ENCODE measurements around the gene PALD1. TPM values are rescaled to one million over a fixed set of nuclear protein-coding genes. Genes with fewer than 3 reads are reported as not detected.

Gene PALD1
- total RNA-seq, 1 experiment from 2014 or later = 33.1 TPM

DNA sequence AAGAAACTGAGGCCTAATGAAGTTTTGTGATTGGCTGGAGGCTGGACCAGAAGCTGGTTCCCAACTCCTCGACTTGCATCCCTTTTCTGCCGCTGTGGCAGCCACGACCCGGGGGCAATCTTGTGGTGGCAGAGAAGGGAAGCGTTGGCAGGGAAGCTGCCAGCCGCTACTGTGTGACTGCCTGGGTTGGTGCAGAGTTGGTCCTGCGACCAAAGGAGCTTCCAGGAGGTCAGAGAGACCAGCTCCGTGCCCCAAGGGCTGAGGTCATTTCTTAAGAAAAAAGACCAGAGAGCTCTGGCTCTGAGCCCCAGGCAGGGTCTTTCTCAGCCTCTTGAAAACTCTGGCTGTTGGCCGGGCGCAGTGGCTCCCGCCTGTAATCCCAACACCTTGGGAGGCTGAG, 76.8 kb downstream of the PALD1 start:
- Histone ChIP-seq H3K79me2 (ENCODE audit: insufficient read depth, low read length) (peaks cover 11% of the 10 kb centered on the region; the same call in 1 of the 2 replicates), H3K4me1 (ENCODE audit: control insufficient read depth in 1 of 2, insufficient read depth in 2 of 2, low read length in 2 of 2) (peaks cover 23 to 80% of the 10 kb centered on the region in 2 experiments), H3K4me3 (replicated peaks in 1 of 2; ENCODE audit: low read depth in 1 of 2, low read length in 2 of 2) (no peak overlapping the region), H4K20me1 (ENCODE audit: insufficient read depth) (no peaks in the 10 kb centered on the region), H3K9ac (ENCODE audit: low read length) (no peak overlapping the region), H2AFZ (ENCODE audit: low read depth, low read length, poor library complexity, severe bottlenecking) (no peak overlapping the region), H3K36me3 (ENCODE audit: control insufficient read depth in 1 of 2, insufficient read depth in 2 of 2, low read length in 2 of 2) (peaks cover 10 to 18% of the 10 kb centered on the region in 2 experiments; a peak in 3 of 4 replicates), H3K9me3 (ENCODE audit: control insufficient read depth in 1 of 2, insufficient read depth in 1 of 2, low read depth in 1 of 2, low read length in 2 of 2) (no peaks in the 10 kb centered on the region), H3K27me3 (ENCODE audit: insufficient read depth, low read length) (no peaks in the 10 kb centered on the region), H3K27ac (ENCODE audit: low read depth, low read length) (no peak overlapping the region), H3K4me2 (ENCODE audit: low read length) (no peak overlapping the region), H3K9me2 (ENCODE audit: insufficient read depth) (no peaks in the 10 kb centered on the region)
- TF ChIP-seq SIN3A (IDR thresholded peaks at IDR 0.05; ENCODE audit: low read depth) (no peak), EGR1 (IDR thresholded peaks at IDR 0.05; ENCODE audit: low read depth) (no peak), JUND (IDR thresholded peaks at IDR 0.05) (no peak), ZNF274 (IDR thresholded peaks at IDR 0.05; ENCODE audit: low read depth, low read length) (no peak)
- ChIA-PET RAD21 (ENCODE audit: low non-redundant PET in 1 of 2, low total read pairs in 2 of 2, uncharacterized antibody in 2 of 2, unreplicated experiment in 2 of 2) (no interaction called here), POLR2A (no interaction called here), CTCF (no interaction called here)
- intact Hi-C loops (cut with micrococcal nuclease) = loop anchor here (1.0 to 5.0 kb wide), 2 partner anchors 117 to 204 kb away; partner anchors contain the start of gene ADAMTS14
- DNase-seq (ENCODE audit: low read depth, low spot score) (no peak), ATAC-seq (no peak)
- BruUV-seq (replicated peaks) = no TSS peak

DNA sequence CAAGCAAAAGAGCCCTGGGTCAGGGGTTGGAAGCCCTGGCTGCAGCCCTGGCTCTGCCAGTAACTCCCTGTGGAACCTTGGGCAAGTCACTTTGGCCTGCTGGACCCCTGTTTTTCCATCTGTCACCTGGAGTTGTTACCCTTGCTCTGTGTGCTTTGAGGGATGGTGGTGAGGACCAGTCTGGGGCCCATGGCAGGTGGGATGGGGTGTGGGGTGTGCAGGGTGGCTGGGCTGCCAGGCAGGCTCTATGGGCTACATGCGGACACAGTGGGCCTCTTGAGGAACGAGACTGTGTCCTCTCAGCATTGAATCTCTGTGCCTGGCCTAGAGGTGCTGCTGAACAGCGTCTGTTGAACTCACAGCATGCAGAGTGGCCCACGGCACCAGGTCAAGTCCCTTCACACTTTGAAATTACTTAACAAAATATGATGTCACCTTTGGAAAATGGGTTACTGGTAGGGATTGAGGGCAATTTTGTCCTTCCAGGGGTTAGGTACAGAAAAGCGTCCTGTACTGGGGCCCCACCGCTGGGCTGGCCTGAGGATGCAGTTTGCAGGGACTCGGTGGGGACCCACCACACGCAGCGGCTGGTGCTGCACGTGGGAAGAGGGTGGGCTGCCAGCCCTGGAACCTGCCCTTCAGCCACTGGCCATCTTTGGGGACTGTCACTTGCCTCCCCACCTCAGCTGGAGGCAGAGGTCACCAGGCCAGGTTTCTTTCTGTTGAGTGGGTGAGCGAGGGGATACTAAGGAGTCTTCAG, 78.7 kb downstream of the PALD1 start:
- Histone ChIP-seq H2AFZ (ENCODE audit: low read depth, low read length, poor library complexity, severe bottlenecking) (no peak overlapping the region), H3K4me2 (ENCODE audit: low read length) (peak overlapping the region; percentile 13; the same call in 1 of the 2 replicates), H3K27me3 (ENCODE audit: insufficient read depth, low read length) (no peaks in the 10 kb centered on the region), H3K9ac (ENCODE audit: low read length) (no peak overlapping the region), H3K9me2 (ENCODE audit: insufficient read depth) (no peaks in the 10 kb centered on the region), H3K27ac (ENCODE audit: low read depth, low read length) (peak overlapping the region; percentile 8; the same call in 1 of the 2 replicates), H3K9me3 (ENCODE audit: control insufficient read depth in 1 of 2, insufficient read depth in 1 of 2, low read depth in 1 of 2, low read length in 2 of 2) (no peaks in the 10 kb centered on the region), H4K20me1 (ENCODE audit: insufficient read depth) (no peaks in the 10 kb centered on the region), H3K4me3 (replicated peaks in 1 of 2; ENCODE audit: low read depth in 1 of 2, low read length in 2 of 2) (no peak overlapping the region), H3K79me2 (ENCODE audit: insufficient read depth, low read length) (peaks cover 11% of the 10 kb centered on the region; the same call in 1 of the 2 replicates), H3K4me1 (ENCODE audit: control insufficient read depth in 1 of 2, insufficient read depth in 2 of 2, low read length in 2 of 2) (peaks cover 19 to 86% of the 10 kb centered on the region in 2 experiments), H3K36me3 (ENCODE audit: control insufficient read depth in 1 of 2, insufficient read depth in 2 of 2, low read length in 2 of 2) (peaks cover 2 to 3% of the 10 kb centered on the region in 2 experiments; a peak in 1 of 4 replicates)
- TF ChIP-seq ZNF274 (IDR thresholded peaks at IDR 0.05; ENCODE audit: low read depth, low read length) (no peak), YY1 (IDR thresholded peaks at IDR 0.05; ENCODE audit: extremely low read depth, insufficient replicate concordance, low read depth, low read length) (no peak), ELF1 (IDR thresholded peaks at IDR 0.05; ENCODE audit: borderline replicate concordance, low read depth) (no peak)
- CTCF ChIA-PET = no interaction called here
- RAD21 ChIA-PET (ENCODE audit: low non-redundant PET in 1 of 2, low total read pairs in 2 of 2, uncharacterized antibody in 2 of 2, unreplicated experiment in 2 of 2) = no interaction called here
- intact Hi-C loops (cut with micrococcal nuclease) = loop anchor here (5.0 kb wide), 1 partner anchor 115 kb away; the partner anchor contains the start of gene ADAMTS14
- DNase-seq (ENCODE audit: low read depth, low spot score) (no peak), ATAC-seq (no peak)
- BruUV-seq (replicated peaks) = no TSS peak
- POLR2A ChIA-PET = no interaction called here

All from HCT116 (cell line).